HG03280 (cell line): ENCODE data around the gene TEDC1.

Source experiments
- ATAC-seq: cut with Tn5 transposase; IDR thresholded peaks from one replicate; pipeline ENCODE4 v1.9.1; 2021; ENCODE audit warnings: mild to moderate bottlenecking, moderate library complexity; ENCODE audit not compliant: unreplicated experiment

The TEDC1 gene

DNA sequence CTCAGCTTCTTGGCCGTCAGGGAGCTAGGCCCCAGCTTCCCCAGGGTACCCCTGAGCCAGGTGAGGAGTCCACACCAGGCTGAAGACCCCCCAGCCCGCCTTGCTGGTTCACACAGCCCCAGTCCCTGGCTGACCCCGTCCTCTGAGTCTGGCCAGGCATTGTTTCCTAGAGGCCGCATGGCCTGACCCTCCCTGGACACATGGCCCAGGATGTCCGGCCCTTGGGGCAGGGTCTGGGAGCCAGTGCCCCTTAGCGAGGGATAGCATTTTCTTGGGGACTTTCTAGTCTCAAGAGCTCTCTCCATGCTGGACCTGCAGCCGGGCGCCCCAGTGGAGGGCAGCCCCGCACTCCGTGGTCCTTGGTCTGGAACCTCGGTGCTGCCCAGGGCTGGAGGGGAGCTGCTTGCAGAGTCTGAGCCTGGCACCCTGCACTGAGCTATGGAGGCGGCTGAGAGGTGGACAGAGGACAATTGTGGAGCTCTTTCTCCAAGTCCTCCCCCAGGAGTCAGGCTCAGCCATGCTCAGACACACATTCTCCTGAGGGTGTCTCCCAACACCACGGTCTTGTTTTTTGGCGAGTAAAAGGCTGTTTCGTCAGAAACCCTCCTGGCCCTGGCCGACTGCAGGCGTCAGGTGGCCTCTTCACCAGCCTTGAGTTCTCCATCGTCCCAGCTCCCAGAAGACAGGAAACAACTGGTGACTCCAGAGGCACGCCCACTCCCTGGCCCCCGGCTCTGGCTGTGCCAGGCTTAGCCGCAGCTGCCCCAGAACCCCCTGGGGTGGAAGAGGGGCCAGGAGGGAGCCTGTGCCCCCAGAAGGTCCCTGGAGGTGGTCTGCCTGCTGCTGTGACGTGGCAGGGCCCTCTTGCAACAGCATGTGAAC, 34.1 kb upstream of the TEDC1 start:
- no peak for ATAC-seq

DNA sequence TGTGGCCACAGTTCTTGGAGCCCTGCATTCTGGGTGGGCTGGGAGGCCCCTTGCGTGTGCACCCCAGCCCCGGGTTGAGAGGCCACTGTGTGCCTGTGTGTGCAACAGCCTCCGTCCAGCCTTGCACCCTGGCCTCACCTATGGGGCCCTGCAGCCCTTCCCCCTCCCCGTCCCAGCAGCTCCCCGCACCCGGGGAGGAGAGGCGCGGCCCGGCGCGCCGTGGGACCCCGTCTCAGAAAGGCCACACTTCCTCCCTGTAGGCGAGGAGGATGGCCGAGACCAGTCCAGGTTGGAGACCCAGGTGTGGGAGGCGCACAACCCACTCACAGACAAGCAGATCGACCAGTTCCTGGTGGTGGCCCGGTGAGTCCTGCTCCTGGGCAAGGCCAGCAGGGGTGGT, 33.0 kb upstream of the TEDC1 start:
- ATAC-seq: no peak

DNA sequence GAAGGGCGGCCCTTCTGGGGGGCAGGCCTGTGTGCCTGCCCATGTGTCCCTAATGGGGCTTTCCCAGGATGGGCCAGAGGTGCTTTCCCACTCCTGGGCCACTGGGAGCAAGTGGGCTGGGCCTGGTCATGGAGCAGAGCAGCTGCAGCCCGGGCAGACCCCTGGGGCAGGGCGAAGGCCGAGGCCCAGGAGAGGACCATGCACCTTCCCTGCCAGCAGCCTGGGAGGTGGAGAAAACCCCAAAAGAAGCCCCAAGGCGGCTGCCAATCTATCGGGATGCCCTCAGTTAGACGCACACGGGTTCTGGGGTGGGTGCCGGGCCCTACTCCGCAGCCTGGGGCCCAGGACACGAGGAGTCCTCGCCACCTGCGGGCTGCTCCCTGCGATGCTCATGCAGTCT, 32.5 kb upstream of the TEDC1 start:
- ATAC-seq: no peak

DNA sequence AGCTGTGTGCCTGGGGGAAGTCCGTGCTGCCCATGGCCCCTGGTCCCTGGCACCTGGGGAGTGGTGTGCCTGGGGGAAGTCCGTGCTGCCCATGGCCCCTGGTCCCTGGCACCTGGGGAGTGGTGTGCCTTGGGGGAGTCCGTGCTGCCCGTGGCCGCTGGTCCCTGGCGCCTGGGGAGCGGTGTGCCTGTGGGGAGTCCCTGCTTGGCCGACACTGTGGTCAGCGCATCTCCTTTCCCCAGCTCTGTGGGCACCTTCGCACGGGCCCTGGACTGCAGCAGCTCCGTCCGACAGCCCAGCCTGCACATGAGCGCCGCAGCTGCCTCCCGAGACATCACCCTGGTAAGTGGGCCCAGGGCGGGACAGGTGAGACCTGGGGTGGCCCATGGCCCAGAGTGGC, 30.9 kb upstream of the TEDC1 start:
- no peak for ATAC-seq

DNA sequence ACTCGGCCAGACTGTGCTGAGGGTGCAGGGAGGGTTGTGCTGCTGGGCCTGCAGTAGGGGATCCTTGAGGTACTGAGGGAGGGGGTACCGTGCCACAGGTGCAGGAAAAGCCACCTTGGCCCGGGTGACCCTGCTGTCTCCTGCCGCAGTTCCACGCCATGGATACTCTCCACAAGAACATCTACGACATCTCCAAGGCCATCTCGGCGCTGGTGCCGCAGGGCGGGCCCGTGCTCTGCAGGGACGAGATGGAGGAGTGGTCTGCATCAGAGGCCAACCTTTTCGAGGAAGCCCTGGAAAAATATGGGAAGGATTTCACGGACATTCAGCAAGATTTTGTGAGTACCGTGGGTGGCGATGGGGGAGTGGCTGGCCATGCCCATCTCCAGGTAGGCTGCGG, 30.4 kb upstream of the TEDC1 start:
- no peak for ATAC-seq

DNA sequence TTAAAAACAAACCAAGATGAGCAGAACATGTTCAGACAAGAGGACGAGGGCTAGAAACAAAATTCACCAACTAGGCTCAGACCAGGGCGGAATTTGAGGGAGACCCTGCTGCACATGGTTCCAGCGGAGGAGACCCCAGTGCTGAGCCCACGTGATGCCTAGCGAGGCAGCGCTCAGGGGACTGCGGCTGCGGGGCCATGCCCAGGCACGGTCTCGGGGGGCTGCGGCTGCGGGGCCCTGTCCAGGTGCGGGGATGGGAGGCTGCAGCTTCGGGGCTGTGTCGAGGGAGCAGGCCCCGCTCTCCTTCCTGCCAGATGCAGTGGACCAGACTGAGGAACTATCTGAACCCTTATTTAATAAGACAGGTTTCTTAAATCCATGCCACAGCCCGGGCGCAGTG, 29.1 kb upstream of the TEDC1 start:
- ATAC-seq: no peak

DNA sequence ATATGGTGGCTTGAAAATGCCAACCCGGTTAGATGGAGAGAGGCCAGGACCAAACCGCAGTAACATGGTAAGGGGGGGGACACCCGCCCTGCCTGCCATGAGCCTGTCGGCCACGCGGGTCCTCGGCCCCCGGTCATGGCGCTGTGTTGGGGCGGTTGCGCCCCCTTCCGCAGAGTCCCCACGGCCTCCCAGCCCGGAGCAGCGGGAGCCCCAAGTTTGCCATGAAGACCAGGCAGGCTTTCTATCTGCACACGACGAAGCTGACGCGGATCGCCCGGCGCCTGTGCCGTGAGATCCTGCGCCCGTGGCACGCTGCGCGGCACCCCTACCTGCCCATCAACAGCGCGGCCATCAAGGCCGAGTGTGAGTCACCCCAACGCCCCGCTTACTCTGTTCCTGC, 26.5 kb upstream of the TEDC1 start:
- no peak for ATAC-seq

DNA sequence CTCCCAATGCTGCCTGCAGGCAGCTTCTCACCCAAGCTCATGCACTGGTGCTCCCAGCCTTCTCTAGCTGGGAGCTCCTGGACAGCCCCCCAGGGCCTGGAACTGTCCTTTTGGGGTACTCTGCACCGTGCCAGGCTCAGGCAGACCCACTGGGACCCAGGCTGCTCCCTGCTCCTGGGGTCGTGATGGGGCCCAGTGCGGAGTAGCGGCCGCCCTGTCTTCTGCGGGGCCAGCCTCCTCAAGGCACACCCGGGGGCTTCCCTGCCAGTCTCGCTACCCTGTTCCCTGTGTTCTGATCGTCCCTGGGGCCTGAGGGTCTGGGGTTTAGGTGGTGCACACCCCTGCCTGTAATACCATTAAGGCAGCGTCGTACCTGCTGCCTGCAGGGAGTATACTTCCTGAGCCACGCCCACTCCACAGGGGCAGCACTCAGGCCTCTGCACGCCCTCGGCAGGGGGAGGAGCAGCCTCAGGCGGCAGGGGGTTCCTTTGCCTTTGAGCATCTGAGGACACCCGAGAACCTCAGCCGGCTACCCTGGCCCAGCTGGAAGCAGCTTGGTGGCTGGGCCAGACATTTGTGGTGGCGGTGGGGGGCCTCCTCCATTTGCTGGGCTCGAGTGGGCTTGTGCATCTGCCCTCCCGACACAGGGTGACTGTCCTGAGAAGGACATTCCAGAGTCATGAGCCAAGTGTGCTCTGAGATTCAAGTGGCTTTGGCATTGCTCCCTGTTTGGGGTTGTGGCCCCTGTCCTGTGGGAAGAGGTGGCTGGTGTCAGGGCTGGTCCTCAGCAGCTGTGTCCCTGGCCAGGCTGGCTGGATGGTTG, 25.6 kb upstream of the TEDC1 start:
- ATAC-seq: no peak

DNA sequence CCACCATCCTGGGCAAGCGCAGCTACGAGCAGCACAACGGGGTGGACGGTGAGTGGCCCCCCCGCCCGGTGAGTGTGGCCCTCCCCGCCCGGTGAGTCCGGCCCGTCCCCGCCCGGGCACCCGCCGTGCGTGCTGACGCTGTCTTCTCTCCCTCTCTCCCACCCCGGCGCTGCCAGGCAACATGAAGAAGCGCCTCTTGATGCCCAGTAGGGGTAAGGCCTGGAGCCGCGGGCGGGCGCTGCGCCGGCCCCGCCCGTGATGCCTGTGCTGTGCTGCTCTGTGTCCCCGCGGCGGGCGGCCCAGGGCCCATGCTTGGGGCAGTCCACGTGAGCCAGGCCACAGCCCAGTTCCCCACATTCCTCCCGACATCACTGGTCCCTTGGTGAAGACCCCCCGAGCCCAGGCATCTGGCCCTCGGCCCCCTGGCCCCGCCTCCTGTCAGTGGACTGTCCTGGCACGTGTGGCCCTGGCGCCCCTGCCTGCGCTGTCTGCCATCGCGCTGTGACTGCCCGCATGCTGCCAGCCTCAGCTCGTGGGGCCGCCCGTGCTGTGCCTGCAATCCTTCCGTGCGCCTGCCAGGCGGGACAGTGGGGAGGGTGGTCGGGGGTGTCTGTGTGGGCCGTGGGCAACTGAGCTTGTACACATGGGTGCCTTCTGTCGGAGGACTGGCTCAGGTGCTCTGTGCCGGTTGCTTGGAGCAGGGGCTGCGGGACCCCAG, 24.4 kb upstream of the TEDC1 start:
- ATAC-seq: no peak

DNA sequence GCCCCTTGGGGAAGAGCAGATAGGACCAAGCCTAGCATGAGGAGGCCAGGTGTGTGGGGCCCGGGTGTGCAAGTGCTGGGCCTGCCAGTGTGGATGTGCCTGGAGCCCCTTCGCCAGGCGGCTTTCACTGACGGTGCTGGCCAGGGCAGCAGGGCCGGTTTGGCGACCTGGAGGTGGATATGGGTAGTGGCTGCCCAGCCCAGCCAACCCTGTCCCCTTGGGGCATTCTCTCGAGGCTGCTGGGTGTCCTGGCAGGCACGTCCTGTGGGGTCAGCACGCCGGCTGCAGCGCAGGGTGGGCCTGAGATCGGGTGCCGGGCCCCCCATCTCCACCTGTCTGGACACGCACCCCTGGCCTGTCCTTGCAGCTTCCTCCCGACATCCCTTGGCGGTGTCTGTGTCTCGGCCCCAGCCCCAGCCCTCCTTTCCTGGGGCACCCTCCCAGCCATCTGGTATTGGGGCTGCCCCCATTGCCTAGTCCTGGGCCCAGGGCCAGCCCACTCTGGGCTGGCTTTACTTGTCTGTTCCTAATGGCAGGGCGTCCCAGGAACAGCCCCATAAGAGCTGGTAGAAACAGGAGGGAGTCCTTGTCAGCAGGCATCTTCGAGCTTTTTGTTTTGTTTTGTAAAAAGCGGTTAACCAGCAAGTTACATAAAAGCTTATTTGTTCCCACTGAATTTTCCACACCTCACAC, 23.7 kb upstream of the TEDC1 start:
- no peak for ATAC-seq

DNA sequence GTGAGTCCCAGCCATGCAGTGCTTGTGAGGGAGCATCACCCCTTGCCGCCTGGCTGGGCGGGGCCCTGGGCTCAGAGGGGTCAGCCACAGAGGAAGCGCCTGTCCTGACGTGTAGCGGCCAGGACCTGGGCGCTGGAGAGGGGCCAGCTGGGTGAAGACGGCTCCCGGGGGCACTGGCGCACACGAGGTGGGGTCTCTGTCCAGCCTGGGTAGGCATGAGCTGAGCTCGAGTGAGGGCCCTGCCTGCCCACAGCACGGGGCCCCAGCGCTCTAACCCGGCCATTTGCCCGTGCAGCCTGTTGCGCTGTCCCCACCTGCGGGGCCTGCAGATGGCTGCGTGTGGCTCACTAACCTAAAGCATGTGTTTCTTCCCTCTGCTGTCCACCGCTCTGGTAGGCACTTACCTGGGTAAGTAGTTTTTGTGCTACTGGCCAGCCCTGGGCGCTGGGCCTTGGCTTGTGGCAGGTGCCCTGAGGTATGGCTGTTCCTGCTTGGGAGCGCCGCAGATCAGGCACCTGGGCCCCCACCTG, 23.0 kb upstream of the TEDC1 start:
- ATAC-seq: no peak

DNA sequence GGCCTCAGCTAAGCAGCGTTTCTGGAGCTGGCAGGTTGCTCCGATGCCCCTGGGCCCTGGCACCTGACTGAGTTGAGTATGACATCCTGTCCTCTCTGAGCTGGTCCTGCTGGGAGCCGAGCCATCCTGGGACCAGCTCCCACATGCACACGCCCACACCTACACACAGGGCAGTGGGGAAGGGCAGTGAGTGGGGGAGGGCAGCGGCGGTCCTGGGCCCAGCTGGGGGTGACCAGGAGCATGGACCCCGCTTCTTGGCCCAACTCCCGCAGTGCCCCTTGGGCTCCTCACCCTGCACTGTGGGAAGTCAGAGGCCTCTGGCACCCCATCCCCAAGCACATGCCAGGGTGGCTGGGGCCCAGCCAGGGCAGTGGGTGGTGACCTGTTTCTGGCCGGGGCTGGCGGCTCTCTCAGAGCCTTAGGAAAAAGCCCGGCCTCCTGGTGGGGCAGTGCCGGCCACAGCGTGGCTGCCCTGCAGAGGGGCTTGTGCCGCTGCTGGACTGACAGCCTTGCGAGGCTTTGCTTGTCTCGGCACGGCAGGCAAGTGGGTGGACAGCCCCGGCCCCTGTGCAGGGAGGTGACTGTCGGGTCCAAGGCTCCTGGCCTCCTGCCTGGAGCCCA, 22.3 kb upstream of the TEDC1 start:
- no peak for ATAC-seq

DNA sequence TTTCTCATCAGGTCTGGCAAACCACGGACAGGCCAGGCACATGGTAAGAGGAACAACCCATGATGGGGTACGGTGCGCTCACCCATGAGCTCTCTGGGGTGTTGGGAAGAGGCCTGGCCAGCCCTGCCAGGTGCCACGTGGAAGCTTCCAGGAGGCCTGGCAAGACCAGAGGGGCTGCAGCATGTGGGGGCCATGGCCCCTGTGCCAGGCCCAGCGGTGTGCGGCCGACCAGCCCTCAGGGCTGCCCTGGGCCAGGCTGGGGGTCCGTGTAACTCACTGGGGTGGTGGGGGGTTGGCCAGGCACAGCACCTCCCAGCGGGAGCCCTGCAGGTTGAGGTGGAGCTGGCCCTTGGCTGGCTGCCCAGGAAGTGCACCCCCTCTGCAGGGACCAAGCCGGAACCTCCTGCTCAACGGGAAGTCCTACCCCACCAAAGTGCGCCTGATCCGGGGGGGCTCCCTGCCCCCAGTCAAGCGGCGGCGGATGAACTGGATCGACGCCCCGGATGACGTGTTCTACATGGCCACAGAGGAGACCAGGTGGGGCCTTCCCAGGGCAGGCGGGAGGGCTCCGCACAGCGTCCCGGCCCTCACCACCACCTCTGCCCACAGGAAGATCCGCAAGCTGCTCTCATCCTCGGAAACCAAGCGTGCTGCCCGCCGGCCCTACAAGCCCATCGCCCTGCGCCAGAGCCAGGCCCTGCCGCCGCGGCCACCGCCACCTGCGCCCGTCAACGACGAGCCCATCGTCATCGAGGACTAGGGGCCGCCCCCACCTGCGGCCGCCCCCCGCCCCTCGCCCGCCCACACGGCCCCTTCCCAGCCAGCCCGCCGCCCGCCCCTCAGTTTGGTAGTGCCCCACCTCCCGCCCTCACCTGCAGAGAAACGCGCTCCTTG, 21.3 kb upstream of the TEDC1 start:
- ATAC-seq: no peak

DNA sequence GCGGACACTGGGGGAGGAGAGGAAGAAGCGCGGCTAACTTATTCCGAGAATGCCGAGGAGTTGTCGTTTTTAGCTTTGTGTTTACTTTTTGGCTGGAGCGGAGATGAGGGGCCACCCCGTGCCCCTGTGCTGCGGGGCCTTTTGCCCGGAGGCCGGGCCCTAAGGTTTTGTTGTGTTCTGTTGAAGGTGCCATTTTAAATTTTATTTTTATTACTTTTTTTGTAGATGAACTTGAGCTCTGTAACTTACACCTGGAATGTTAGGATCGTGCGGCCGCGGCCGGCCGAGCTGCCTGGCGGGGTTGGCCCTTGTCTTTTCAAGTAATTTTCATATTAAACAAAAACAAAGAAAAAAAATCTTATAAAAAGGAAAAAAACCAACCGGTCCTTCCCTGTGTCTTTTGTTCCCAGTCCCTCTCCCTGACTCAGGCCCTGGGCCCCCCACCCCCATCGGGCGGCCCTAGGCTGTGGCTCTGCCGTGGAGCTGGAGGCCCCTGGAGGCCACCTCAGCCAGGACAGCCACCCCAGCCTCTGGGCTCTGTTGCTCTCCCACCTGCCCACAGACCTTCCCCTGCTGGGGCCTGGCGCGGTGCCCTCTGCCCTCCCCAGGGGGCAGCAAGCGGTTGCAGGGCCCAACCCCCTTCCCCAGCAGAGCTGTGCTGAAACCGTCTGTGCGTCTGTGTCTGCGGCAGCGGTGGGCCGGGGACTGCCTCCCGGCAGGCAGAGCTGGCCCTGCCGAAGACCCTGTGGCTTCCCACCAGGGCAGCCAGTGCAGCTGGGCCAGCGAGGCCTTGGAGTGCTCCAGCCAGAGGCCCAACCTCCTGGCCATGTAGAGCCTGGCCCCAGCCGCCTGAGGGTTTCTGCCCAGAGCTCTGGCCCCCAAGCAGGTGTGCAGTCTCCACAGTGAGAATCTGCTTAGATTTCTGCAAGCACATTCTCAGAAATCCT, 20.4 kb upstream of the TEDC1 start:
- ATAC-seq: no peak

DNA sequence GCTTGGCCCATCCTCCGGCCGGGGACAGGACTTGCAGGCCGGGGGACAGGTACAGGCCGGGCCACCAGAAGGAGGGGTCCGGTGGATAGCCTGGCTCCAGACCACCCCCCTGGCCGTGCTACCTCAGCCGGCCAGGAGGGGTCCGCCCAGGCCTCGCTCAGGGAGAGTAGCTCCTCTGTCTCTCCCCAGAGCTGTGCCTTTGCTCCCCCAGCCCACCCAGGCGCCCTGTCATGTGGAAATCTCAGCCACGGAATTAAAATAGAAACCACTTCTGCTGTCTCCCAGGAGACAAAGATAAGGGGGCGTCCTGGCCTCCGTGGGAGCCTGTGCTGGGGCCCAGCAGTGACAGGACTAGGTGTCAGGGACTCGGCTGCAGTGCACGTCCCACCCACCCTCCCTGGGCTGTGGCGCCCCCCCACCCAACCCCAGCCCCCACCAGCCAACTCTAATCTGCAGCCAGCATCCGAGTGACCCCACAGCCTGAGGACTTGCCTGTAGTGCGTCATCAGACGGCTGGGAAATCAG, 19.7 kb upstream of the TEDC1 start:
- no peak for ATAC-seq

DNA sequence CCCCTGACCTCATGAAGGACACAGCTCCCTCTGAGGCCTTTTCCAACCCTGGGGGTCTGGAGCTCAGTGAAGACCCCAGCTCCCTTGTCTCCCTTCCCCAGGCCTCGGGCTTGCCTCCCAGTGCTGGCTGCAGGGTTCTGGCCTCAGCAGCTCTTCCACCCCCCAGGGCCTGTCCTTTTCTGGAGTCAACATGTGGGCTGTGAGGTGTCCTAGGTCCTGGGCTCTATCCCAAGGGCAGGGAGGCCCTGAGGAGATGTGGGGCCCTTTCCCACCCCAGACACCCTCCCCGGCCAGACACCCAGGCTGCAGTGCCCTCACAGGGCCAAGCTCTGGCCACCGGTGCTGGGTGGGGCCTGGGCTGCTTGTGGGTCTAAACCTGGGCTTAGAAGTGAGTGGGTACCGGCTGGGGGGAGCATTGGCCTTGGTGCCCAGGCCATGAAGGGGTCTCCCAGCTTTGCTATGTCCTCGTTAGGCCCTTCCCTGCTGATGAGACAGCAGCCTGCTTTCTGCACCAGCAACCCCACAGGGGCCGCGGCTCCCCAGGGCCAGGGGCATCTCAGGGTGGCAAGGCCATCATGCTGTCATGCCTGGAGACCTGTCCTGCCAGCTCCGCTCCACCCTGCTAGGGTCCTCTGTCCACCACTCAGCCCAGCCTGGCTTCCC, 19.1 kb upstream of the TEDC1 start:
- ATAC-seq: no peak

DNA sequence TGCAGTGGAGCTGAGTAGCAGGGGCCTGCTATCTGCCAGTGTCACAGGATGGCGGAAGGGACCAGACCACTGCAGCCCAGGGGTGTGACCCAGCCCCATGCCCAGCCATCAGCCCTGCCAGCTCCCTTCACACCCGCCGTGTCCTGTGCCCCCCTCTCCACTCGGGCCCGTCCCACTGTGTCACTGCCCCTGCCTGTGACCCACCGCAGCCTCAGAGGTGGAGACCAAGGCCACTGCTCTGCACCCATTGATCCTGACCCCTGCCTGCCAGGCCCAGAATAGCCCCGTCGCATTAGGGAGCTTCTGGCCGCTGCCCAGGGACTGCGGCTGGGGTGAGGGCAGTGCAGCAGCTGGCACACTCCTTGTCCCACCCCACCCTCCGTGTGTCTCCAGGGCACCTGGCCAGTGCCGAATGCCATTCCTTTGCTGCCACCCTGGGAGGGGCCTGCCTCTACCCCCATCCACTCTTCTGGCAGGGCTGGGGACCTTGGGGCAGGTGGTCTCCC, 18.5 kb upstream of the TEDC1 start:
- ATAC-seq: no peak
